Measurements from ENCODE around the gene CYP26B1.
A peak's percentile ranks its signal among the peaks of the same experiment; 100 is the strongest.

Gene CYP26B1

GRCh38 chr2:72138011-72138881 is 9.4 kb downstream of the CYP26B1 start:
- Histone ChIP-seq H3K27me3 (ENCODE audit: insufficient read depth, low read length) (no peaks in the 10 kb centered on the region), H3K9me3 (ENCODE audit: low read length) (no peaks in the 10 kb centered on the region), H3K9me2 (ENCODE audit: low read depth, low read length) (no peaks in the 10 kb centered on the region), H3K9ac (ENCODE audit: low read length) (no peak overlapping the region), H3K4me1 (ENCODE audit: insufficient read depth, low read length, severe bottlenecking) (no peaks in the 10 kb centered on the region), H3K4me2 (ENCODE audit: low read length) (no peak overlapping the region), H3K4me3 (ENCODE audit: low read depth, low read length, poor library complexity, severe bottlenecking) (no peak overlapping the region), H3K27ac (ENCODE audit: low read depth, low read length, poor library complexity, severe bottlenecking) (no peak overlapping the region), H4K20me1 (ENCODE audit: insufficient read depth, low read length) (no peaks in the 10 kb centered on the region), H3K36me3 (ENCODE audit: insufficient read depth, low read length) (no peaks in the 10 kb centered on the region), H3K79me2 (ENCODE audit: insufficient read depth, low read length) (no peaks in the 10 kb centered on the region), H2AFZ (ENCODE audit: low read length) (no peak overlapping the region), H3F3A (ENCODE audit: insufficient read depth, low read length) (no peaks in the 10 kb centered on the region)
- TF ChIP-seq CTCF (IDR thresholded peaks at IDR 0.05; ENCODE audit: low read length) (no peak), EZH2 (IDR thresholded peaks at IDR 0.05; ENCODE audit: borderline replicate concordance, low read length) (no peak)

- Histone ChIP-seq H3K79me2 (ENCODE audit: insufficient read depth, low read length) (no peaks in the 10 kb centered on the region), H3K4me1 (ENCODE audit: insufficient read depth, low read length, severe bottlenecking) (no peaks in the 10 kb centered on the region), H3K9ac (ENCODE audit: low read length) (no peak overlapping the region), H3K4me2 (ENCODE audit: low read length) (no peak overlapping the region), H4K20me1 (ENCODE audit: insufficient read depth, low read length) (no peaks in the 10 kb centered on the region), H3K27me3 (ENCODE audit: insufficient read depth, low read length) (no peaks in the 10 kb centered on the region), H3K4me3 (ENCODE audit: low read depth, low read length, poor library complexity, severe bottlenecking) (no peak overlapping the region), H3K27ac (ENCODE audit: low read depth, low read length, poor library complexity, severe bottlenecking) (no peak overlapping the region), H3F3A (ENCODE audit: insufficient read depth, low read length) (no peaks in the 10 kb centered on the region), H3K36me3 (ENCODE audit: insufficient read depth, low read length) (no peaks in the 10 kb centered on the region), H2AFZ (ENCODE audit: low read length) (no peak overlapping the region), H3K9me3 (ENCODE audit: low read length) (no peaks in the 10 kb centered on the region), H3K9me2 (ENCODE audit: low read depth, low read length) (no peaks in the 10 kb centered on the region)
- TF ChIP-seq EZH2 (IDR thresholded peaks at IDR 0.05; ENCODE audit: borderline replicate concordance, low read length) (no peak), CTCF (IDR thresholded peaks at IDR 0.05; ENCODE audit: low read length) (peak; percentile 85)
Observed at GRCh38 chr2:72137498-72138010, 10.1 kb downstream of the CYP26B1 start.

GRCh38 chr2:72136933-72137497 is 10.6 kb downstream of the CYP26B1 start:
- Histone ChIP-seq H3K4me2 (ENCODE audit: low read length) (no peak overlapping the region), H4K20me1 (ENCODE audit: insufficient read depth, low read length) (no peaks in the 10 kb centered on the region), H3K4me1 (ENCODE audit: insufficient read depth, low read length, severe bottlenecking) (no peaks in the 10 kb centered on the region), H3K9ac (ENCODE audit: low read length) (no peak overlapping the region), H3K4me3 (ENCODE audit: low read depth, low read length, poor library complexity, severe bottlenecking) (no peak overlapping the region), H3K79me2 (ENCODE audit: insufficient read depth, low read length) (no peaks in the 10 kb centered on the region), H3K27me3 (ENCODE audit: insufficient read depth, low read length) (no peaks in the 10 kb centered on the region), H3K9me3 (ENCODE audit: low read length) (no peaks in the 10 kb centered on the region), H3K9me2 (ENCODE audit: low read depth, low read length) (no peaks in the 10 kb centered on the region), H3K36me3 (ENCODE audit: insufficient read depth, low read length) (no peaks in the 10 kb centered on the region), H3K27ac (ENCODE audit: low read depth, low read length, poor library complexity, severe bottlenecking) (no peak overlapping the region), H3F3A (ENCODE audit: insufficient read depth, low read length) (no peaks in the 10 kb centered on the region), H2AFZ (ENCODE audit: low read length) (no peak overlapping the region)
- TF ChIP-seq CTCF (IDR thresholded peaks at IDR 0.05; ENCODE audit: low read length) = no peak
- TF ChIP-seq EZH2 (IDR thresholded peaks at IDR 0.05; ENCODE audit: borderline replicate concordance, low read length) = no peak

All from OCI-LY1 (cell line).